ENCODE data around the gene PLA2G15.

The PLA2G15 gene

GRCh38 chr16:68215302-68215701, 29.9 kb upstream of the PLA2G15 start:
- in situ Hi-C loops (cut with MboI; ENCODE audit: low pct_unique_long_range_greater_than_20kb, low sequenced_read_pairs, unreplicated experiment), result no loop called here
- TF ChIP-seq CTCF (IDR thresholded peaks at IDR 0.05; ENCODE audit: extremely low read depth, insufficient read depth, missing control alignments), result no peak
- no peak for DNase-seq (ENCODE audit: low spot score)

- TF ChIP-seq CTCF (IDR thresholded peaks at IDR 0.05; ENCODE audit: extremely low read depth, insufficient read depth, missing control alignments), result no peak
- in situ Hi-C loops (cut with MboI; ENCODE audit: low pct_unique_long_range_greater_than_20kb, low sequenced_read_pairs, unreplicated experiment), result no loop called here
- DNase-seq (ENCODE audit: low spot score), result no peak
Measured at GRCh38 chr16:68216240-68216639, 28.9 kb upstream of the PLA2G15 start.

- no peak for TF ChIP-seq CTCF (IDR thresholded peaks at IDR 0.05; ENCODE audit: extremely low read depth, insufficient read depth, missing control alignments)
- in situ Hi-C loops (cut with MboI; ENCODE audit: low pct_unique_long_range_greater_than_20kb, low sequenced_read_pairs, unreplicated experiment), result no loop called here
- no peak for DNase-seq (ENCODE audit: low spot score)
Measured at GRCh38 chr16:68217506-68217905, 27.7 kb upstream of the PLA2G15 start.

- in situ Hi-C loops (cut with MboI; ENCODE audit: low pct_unique_long_range_greater_than_20kb, low sequenced_read_pairs, unreplicated experiment), result no loop called here
Measured at GRCh38 chr16:68219725-68220351, 25.3 kb upstream of the PLA2G15 start.

GRCh38 chr16:68223072-68223471, 22.1 kb upstream of the PLA2G15 start:
- no peak for DNase-seq (ENCODE audit: low spot score)
- no peak for TF ChIP-seq CTCF (IDR thresholded peaks at IDR 0.05; ENCODE audit: extremely low read depth, insufficient read depth, missing control alignments)
- in situ Hi-C loops (cut with MboI; ENCODE audit: low pct_unique_long_range_greater_than_20kb, low sequenced_read_pairs, unreplicated experiment), result no loop called here

More at GRCh38 chr16:68219725-68220351, 25.3 kb upstream of the PLA2G15 start:
- DNase-seq (ENCODE audit: low spot score), result no peak
- TF ChIP-seq CTCF (IDR thresholded peaks at IDR 0.05; ENCODE audit: extremely low read depth, insufficient read depth, missing control alignments), result no peak

GRCh38 chr16:68226116-68226515, 19.1 kb upstream of the PLA2G15 start:
- TF ChIP-seq CTCF (IDR thresholded peaks at IDR 0.05; ENCODE audit: extremely low read depth, insufficient read depth, missing control alignments), result no peak
- in situ Hi-C loops (cut with MboI; ENCODE audit: low pct_unique_long_range_greater_than_20kb, low sequenced_read_pairs, unreplicated experiment), result no loop called here

More at GRCh38 chr16:68226116-68226515, 19.1 kb upstream of the PLA2G15 start:
- no peak for DNase-seq (ENCODE audit: low spot score)

Data from GM13977 (cell line).